Sigmoid colon (tissue), 4 donors: ENCODE results near the gene AJM1.

Experiments used
- POLR2A ChIP-seq, 2 donors: fragments of 450-650 bp; IDR thresholded peaks; one replicate each; pipeline ENCODE4 v1.6.1; 2016; ENCODE audit warnings: antibody characterized with exemption in 2 of 2, mild to moderate bottlenecking in 2 of 2, moderate library complexity in 2 of 2
- POLR2AphosphoS5 ChIP-seq, 4 donors: sonication (generic); formaldehyde crosslinking; IDR thresholded peaks; one replicate each; pipeline ENCODE4 v1.6.1; 2017; ENCODE audit warnings: antibody characterized with exemption in 4 of 4

DNA sequence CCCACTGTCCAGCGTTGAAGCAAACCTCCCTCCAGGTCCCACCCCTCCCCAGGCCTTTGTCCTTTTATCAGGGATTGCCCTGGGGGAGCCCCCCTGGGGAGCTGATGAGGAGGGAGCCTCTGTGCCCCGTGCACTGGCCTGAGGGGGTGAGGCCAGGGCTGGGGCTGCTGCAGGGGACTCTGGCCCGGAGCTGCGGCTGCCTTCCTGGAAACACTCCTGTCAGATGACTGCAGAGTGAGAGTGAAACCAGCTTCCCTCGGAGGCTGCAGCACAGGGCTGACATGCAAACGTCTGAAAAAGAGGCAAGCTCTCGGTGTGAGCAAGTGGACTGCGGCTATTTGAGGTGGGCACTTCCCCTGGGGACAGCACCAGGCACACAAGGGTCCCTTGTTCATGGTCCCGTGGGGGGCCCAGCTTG lies 39.4 kb downstream of the AJM1 start:
- no peak for TF ChIP-seq POLR2A (IDR thresholded peaks at IDR 0.05)
- TF ChIP-seq POLR2AphosphoS5 (IDR thresholded peaks at IDR 0.05): no peak
